Stimulated activated CD4-positive, alpha-beta T cell treated with anti-CD3 and anti-CD28 coated beads, Interleukin-2, amount 100 ng/mL, for 48 hours (primary cell): ENCODE measurements around the gene YPEL1.
A peak's percentile ranks its signal among the peaks of the same experiment; 100 is the strongest.
"Not testable (repeated sequence)": the region's sequence is repeated elsewhere in the genome, so short reads cannot be mapped to it uniquely, and the experiment has no call there.

Experiments
- DNase-seq, 2 donors: peaks; one replicate each; pipeline ENCODE4 v3.0.0-alpha.2; 2020

YPEL1 gene

DNA sequence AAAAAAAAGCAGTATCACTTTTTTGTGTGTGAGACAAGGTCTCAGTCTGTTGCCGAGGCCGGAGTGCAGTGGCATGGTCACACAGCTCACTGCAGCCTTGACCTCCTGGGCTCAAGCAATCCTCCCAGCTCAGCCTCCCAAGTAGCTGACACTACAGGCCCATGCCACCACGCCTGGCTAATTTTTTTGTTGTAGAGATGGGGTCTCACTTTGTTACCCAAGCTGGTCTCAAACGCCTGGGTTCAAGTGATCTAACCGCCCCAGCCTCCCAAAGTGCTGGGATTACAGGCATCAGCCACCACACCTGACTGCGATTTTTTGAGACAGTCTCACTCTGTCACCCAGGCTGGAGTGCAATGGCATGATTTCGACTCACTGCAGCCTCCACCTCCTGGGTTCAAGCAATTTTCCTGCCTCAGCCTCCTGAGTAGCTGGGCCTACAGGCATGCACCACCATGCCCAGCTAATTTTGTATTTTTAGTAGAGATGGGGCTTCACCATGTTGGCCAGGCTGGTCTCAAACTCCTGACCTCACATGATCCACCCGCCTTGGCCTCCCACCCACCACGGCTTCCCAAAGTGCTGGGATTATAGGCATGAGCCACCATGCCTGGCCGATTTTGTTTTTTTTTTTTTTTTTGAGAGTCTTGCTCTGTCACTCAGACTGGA lies 15.3 kb downstream of the YPEL1 start:
- DNase-seq: not testable (repeated sequence)

DNA sequence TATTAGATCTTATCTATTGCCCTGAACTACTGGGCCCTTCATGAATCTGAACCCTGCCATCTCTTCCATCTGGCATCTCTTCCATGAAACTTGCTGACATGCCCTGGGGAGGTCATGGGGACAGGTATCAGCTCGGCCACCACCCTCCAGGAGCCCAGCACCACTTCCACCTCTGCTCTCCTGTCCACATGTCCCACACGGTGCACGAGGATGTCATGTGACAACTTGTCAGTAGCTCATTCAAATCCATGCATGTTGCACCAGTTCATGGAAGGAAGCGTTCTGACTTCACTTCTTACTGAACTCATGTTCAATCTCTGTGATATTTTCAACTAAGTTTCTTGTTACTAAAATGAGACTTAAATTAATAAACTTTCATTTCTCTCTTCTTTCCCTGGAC lies 16.6 kb downstream of the YPEL1 start:
- DNase-seq: no peak

DNA sequence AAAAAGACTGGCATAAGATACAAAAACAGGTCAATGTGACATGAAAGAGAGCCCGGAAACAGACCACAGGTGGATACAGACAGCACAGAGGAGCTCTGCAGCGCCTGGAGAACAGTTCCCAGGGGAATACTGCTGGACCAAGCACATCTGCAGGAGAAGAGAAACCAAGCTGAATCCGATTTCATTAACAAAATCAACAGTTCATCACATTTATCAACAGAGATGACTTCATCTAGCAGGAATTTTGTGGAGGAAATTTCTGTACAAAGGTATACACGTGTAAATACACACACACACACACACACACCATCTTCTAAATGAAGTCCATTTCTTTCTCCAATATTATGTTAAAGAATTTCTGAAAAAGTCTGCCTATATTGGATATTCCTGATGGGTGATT lies 17.1 kb downstream of the YPEL1 start:
- DNase-seq: no peak

DNA sequence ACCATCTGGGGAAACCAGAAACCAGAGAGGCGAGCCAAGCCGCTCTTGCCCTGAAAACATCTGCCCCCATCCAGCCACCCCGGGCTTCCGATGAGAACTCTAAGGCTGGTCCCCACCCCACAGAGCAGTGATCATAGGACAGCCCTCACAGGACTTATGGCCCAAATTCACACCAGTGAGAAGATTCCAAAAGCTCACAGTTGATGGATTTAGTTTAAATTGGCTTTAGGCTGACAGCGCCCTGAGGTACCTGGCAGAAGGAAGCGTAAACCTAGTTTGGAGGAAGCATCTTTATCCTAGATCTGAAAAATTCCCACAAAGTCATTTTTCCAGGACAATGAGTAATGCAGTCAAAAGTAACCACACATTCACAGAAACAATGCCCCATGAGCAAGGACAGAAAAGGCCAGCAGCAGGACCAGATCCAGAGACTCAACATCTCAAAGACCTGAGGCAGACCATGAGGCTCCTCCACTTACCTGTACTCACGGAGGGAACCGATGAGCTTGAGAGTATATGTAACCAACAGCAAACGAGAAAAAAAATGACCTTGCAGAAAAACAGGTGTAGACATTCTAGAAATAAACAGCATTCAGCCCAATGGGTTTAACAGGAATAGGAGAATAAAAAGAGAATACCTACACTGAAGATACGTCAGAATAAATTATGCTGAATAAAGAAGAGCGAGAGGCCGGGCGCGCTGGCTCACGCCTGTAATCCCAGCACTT lies 19.0 kb downstream of the YPEL1 start:
- DNase-seq: not testable (repeated sequence)

DNA sequence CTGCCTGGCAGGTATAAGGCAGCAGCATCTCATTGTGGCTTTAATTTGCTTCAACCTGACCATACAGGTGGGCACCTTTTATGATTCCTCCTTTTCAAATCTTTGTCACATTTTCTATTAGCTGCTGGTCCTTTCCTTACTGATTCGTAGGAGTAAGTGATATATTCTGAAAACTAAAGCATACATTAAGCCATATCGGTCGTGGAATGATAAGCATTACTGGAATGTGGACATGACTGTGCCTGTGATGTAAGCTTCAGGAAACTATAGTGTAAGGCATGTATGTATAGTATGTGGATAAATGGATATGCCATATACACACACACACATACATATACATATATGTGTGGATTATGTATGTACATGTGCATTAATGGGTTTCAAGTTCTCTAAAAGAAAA lies 20.8 kb downstream of the YPEL1 start:
- no peak for DNase-seq

DNA sequence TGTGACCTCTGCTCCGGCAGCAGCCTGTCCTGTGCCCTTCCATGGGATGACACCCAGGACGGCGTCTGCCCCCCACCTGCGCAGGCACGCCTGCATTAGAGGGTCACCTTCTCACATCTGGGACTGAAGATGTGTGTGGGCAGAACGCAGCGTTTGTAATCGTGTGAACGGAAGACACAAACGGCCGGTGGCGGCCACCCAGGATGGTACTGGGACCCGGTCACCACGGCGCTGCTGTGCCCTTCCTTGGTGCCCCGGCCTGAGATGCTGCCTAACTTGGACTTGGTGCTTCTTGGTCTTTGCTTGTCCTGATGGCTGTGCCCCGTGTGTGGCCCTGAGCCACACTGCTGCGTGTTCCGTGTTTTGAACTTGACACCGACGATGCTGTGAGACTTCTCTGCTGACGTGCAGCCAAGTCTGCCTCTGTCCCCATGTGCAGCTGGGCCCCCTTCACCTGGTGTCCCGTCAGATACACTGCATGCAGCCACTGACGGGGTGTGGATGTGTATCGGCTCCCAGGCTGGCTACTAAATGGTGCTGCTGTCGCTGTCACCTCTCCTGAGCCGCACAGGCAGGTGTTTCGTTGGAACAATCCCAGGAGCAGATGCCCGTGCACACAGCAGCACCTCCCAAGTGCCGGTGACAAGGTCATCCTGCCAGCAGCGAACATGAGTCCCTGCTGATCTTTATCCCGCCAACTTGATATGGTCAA lies 21.4 kb downstream of the YPEL1 start:
- no peak for DNase-seq

DNA sequence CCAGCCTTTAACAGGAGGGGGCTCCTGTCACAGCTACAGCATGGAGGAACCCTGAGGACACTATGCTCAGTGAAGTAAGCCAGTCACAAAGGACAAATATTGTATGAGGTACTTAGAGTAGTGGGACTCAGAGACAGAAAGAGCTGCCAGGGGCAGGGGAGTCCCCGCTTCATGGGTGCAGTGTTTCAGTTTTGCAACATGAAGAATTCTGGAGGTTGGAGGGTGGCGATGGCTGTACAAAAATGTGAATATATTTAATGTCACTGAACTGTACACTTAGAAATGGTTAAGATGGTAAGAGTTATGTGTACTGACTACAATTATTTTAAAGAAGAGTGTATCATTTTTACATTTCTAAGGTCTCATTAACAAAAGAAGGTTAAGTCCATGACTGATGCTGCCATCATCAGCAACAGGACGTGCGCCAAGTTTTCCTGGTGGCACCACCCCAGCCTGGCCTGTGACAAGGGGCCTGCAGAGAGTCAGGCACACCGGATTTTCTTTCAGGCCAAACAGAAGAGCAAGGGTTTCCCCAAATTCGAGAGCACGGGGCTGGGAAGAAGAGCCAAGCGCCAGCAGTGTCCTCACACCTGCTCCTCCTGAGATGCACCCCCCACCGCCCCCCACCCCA lies 22.1 kb downstream of the YPEL1 start:
- no peak for DNase-seq

DNA sequence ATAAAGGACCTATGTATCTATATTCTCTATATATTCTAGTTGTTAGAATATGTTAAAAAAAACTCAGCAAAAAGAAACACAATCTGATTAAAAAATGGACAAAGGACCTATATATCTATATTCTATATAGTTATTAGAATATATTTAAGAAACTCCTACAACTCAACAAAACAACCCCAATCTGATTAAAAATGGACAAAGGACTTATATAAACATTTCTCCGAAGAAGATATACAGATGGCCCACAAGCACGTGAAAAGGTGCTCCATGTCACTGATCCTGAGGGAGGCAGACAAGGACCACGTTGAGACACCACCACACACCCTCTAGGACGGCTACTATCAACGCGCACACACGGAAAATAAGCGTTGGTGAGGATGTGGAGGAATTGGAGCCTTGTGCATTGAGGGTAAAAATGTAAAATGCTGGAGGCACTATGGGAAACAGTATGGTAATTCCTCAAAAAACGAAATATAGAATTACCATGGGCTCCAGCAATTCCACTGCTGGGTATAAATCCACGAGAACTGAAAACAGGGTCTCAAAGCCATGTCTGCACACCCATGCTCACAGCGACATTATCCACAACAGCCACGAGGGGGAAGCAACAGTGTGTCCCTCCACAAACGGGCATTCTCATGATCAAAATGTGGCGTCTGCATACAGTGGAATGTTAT lies 22.7 kb downstream of the YPEL1 start:
- DNase-seq: peak; percentile 35 to 39

DNA sequence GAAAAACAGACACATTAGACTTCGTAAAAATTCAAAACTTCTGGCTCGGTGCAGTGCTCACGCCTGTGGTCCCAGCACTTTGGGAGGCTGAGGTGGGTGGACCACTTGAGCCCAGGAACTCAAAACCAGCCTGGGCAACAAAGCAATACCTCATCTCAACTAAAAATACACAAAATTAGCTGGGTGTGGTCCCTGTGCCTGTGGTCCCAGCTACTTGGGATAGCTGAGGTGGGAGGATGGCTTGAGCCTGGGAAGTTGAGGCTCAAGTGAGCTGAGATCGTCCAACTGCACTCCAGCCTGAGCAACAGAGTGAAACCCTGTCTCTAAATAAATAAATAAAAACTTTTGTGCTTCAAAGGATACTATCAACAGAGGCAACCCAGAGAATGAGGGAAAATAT lies 23.7 kb downstream of the YPEL1 start:
- no peak for DNase-seq

DNA sequence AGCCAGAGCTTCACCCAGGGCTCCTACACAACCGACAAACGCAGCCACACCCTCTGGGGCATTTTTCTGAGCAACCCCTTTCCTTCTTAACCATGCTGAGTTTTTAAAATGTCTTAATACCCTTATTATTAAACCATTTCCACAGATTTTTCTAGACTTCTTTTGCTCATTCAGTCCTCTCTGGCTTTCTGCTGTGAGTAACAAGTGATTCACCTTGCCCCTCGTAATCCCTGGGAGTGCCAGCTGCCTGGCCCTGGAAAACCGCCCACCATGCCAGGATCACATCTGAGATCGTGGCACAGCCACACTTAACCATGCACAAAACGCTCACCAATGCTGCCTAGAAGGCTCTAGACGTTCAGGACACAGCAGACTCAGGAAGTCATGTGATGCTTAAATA lies 25.4 kb downstream of the YPEL1 start:
- DNase-seq: no peak

DNA sequence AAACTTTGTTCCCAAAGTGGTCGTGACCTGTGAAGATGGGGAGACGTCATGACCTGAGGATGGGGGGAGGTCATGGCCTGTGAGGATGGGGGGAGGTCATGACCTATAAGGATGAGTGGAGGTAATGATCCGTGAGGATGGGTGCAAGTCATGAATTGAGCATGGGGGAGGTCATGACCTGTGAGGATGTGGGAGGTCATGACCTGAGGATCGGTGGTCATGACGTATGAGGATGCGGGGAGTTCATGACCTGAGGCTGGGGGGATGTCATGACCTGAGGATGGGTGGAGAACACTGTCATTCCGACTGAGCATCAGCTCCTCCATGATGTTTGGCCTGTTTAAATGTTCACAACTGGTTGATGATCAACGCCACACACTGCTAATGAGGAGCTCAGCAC lies 25.9 kb downstream of the YPEL1 start:
- no peak for DNase-seq

DNA sequence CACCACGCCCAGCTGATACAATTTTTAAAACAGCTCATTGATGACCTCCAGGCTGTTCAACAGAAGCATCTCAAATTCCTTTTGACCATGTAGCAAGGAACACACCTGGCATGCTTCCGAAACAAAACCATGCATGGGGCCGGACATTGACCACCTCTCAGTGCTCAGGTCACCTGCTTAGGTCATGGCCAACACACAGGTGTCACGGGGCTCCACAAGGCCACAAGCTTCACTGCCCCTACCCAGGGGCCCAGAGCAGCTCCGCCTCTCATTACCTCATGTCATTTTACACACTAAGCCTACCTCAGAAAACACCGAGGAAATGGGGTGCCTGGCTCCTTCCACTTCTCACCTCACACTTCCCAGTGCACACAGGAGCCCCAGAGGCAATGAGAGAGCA lies 26.6 kb downstream of the YPEL1 start:
- DNase-seq: no peak

DNA sequence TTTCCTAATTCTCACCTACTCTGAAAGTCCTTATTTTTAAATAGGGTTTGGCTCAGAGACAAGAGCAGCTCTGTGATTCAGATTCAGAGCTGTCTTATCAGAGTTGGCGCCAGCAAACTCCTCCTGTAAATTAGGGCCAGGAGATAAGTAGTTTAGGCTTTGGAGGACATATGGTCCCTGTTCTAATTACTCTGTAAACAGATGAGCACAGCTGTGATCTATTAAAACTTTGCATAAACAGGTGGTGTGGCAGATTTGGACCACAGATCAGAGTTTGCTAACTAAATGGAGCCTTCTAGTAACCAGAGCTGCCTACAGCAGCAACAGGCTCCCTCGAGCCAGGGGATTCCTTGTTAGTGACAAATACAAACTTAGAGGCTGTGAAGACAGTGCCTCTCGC lies 27.9 kb downstream of the YPEL1 start:
- DNase-seq: no peak

DNA sequence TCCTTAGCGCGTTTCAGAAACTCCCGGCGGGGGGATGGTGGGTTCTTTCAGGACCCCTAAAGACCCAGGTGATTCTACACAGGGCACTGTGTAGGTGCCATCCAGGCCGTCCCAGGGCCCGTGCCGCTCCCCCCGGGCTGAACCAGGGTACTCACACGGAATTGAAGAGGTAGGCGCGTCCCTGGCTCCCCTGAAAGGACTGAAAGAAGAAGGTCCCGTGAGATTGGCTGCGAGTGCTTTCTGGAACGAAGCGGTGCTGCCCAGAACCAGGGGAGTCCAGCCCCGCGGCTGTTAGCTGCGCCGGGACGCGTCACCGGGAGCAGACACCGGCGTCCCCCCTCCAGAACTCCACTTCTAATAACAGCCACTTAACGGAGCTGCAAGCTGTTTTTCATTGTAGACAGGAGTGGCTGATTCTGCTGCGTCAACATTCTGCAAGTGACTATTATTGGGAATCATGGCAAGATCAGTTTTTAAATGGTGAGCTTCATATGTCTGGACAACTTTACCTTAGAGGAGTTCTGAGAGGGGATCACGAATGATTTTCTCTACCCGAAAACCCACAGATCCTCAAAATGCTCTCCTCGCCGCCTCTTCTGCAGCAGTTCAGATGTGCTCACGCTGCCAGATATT lies 31.8 kb downstream of the YPEL1 start:
- DNase-seq: no peak

DNA sequence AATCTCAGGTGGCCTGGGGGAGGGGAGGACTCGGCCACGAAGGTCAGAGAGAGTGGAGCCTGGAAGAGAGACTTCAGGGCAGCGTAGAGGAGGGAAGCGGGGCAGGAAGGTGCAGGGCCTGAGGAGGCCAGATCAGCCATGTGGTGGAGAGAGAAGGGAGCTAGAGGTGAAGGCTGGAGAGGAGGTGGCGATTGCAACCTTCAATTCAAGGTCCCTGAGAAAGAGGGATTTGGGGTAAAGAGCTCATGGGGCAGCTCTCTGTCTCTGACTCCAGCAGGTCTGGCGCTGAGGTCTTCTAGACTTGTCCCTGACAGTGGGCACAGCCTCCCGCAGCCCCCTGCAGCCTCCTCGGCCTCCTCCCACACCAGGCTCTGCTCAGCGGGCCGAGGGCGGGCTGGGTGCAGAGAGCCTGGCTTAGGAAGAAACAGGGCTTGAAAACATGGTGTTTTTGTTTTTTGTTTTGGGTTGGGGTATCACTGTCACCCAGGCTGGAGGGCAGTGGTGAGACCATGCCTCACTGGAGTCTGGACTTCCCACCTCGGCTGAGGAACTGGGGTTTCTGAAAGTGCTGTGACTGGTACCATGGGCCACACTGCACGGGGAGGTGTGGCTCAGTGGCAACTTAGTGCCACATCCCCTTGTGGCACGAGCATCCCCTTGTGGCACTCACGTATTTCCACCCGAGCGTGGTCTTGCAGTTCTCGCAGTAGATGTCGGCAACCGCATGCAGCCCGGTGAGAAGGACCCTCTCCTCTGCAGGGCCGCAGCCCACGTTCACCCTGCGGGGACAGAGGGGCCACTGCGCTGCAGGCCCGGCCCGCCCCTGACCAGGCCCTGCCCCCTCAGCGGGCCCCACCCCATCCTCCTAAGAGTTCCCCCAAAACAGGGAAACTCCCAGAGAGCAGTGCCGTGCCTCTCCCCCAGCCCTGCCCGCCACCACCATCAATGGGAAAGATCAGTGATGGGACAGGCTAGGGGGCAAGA lies 32.6 kb downstream of the YPEL1 start:
- DNase-seq: no peak

DNA sequence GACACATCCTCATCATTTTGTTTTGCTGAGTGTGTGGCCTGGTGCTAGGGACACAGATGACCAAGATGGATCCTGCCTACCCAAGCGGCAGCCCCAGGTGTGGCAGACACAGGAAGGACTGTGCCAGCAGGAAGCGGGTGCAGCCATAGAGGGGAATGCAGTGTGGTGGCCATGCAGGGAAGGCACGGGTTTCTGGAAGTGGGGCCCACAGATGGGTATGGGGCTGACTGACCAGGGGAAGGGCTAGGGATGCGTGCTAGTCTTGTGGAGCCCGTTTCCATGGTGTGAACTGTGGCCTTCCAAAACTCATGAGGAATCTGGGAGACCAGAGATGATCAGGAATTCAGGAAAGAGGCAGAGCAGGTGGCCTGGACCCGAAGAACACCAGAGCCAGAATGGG lies 33.5 kb downstream of the YPEL1 start:
- DNase-seq: no peak

DNA sequence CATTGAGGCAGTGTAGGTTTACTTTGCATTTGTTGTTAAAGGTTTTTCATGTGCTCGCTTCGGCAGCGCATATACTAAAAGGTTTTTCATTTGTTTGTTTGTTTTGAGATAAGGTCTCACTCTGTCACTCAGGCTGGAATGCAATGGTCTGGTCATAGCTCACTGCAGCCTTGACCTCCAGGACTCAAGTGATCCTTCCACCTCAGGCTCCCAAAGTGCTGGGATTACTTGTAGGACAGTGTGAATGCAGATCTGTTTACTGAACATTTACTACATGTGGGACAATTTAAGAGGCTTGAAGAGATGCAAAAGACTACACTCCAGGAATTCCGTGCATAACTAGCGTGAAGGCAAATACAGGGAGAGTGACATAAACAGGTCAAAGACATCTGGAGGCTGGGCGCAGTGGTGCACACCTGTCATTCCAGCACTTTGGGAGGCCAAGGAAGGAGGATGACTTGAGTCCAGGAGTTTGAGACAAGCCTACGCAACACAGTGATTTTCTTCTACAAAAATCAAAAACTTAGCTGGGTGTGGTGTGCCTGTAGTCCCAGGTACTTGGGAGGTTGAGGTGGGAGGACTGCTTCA lies 34.1 kb downstream of the YPEL1 start:
- no peak for DNase-seq

DNA sequence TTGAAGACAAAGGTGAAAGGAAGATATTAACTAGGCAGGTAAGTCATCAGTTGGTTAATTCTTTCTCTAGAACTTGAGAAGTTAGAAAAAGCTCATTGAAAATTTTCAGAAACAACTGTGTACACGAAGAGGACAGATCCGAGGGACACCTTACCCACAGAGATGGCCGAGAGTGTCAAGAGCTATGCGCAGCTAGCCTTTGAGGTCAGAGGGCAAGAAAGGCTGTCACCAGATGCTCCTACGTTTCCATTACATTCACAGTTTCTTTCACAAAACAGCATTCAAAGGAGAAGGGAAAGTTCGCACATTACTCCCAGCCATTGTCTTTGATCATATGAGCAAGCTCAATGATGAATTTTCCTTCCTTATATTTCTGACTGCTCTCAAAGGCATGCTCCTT lies 34.8 kb downstream of the YPEL1 start:
- no peak for DNase-seq

DNA sequence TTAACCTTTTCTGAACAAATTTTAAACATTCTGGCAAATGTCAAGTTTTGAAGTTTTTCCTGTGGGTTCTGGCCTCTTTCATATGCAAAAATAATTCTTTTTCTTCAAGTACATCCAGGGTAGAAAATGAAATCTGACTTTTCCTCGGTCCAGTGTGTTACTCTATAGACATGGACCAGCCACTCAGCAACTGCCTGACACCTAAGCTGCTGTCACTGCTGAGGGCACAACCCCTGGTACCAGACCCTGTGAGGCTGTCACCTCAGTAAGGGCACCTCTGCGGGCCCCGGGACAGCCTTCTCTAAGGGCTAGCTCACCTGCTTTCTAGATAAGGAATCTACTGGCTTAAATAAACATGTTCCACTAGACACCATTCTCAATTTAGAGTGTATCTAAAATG lies 36.0 kb downstream of the YPEL1 start:
- DNase-seq: no peak

DNA sequence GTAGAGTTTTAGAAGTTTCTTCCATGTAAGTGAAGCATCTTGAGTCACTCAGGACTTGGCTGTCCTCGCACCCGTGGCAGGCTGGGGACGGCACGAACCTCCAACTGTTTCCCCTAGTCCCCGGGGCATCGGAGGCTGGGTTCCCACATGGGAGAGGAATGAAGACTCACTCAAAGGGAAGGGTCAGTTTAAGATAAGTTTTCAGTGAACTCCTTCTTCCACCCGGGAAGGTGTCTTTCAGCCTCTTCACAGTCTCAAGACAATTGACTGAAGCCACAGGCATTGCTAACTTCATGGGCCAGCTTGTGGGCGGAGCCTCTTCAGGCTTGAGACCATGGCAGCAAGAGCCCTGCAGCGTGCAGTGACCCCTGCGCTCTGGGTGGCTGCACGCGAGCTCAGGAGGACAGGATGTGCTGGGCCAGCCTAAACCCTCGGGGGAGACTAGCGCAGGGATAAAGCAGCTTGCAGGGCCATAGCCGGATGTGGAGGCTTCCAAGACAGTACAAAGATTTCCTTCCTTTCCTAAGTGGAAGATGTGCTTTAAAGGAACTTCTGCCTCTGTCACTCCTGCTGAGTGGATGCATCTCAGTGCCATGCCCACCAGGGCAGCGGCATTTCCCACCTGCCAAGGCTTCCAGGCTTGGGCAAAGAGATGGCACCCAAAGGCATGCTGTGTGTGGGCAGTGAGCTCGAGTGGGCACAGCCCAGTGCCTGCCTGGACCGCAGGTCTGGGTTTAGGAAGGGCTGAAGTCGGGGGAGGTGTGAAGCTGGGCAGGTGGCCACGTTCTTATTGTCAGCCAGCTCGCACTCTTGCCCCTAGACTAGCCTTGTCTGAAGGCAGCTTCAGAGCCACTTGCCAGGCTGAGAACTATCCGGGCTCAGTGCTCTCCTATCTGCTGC lies 36.9 kb downstream of the YPEL1 start:
- no peak for DNase-seq
